NCI-H524 (cell line): ENCODE measurements around the gene TM2D3.
A peak's percentile ranks its signal among the peaks of the same experiment; 100 is the strongest.

Experiments used
- DNase-seq, 2 experiments: peaks; one replicate each; lab custom pipeline; 2025; lab: John Stamatoyannopoulos, UW

TM2D3 gene

GRCh38 chr15:101623367-101624304 is 28.5 kb downstream of the TM2D3 start:
- no peak for DNase-seq

- DNase-seq = no peak
Observed at GRCh38 chr15:101621961-101622360, 30.2 kb downstream of the TM2D3 start.

- no peak for DNase-seq
Observed at GRCh38 chr15:101620671-101621070, 31.5 kb downstream of the TM2D3 start.

- DNase-seq = no peak
Observed at GRCh38 chr15:101619615-101619865, 32.6 kb downstream of the TM2D3 start.

- DNase-seq = peak; percentile 33 to 59
Observed at GRCh38 chr15:101618851-101619614, 33.1 kb downstream of the TM2D3 start.

- no peak for DNase-seq
Observed at GRCh38 chr15:101618076-101618475, 34.1 kb downstream of the TM2D3 start.

GRCh38 chr15:101617390-101617965 is 34.7 kb downstream of the TM2D3 start:
- DNase-seq = no peak

GRCh38 chr15:101615986-101616848 is 36.0 kb downstream of the TM2D3 start:
- peak in 1 of 2 experiments; percentile 7 for DNase-seq

- no peak for DNase-seq
Observed at GRCh38 chr15:101615414-101615985, 36.7 kb downstream of the TM2D3 start.

- DNase-seq = no peak
Observed at GRCh38 chr15:101614761-101615160, 37.4 kb downstream of the TM2D3 start.

GRCh38 chr15:101614001-101614585 is 38.1 kb downstream of the TM2D3 start:
- no peak for DNase-seq

- peak; percentile 71 to 91 for DNase-seq
Observed at GRCh38 chr15:101613130-101614000, 38.8 kb downstream of the TM2D3 start.

- no peak for DNase-seq
Observed at GRCh38 chr15:101612676-101613075, 39.5 kb downstream of the TM2D3 start.

- DNase-seq = no peak
Observed at GRCh38 chr15:101611580-101612299, 40.4 kb downstream of the TM2D3 start.

GRCh38 chr15:101611007-101611406 is 41.2 kb downstream of the TM2D3 start:
- no peak for DNase-seq

- DNase-seq = no peak
Observed at GRCh38 chr15:101610611-101611000, 41.6 kb downstream of the TM2D3 start.

GRCh38 chr15:101609742-101610610 is 42.2 kb downstream of the TM2D3 start:
- no peak for DNase-seq

GRCh38 chr15:101608201-101608600 is 44.0 kb downstream of the TM2D3 start:
- no peak for DNase-seq

- no peak for DNase-seq
Observed at GRCh38 chr15:101607108-101607507, 45.1 kb downstream of the TM2D3 start.
